K562 (cell line): ENCODE results near the gene RNF151. TPM values are rescaled to one million over a fixed set of nuclear protein-coding genes. Genes with fewer than 3 reads are reported as not detected.

Experiments
- C11orf30 ChIP-seq: fragments of 450-650 bp; IDR thresholded peaks from 2 replicates; pipeline ENCODE4 v1.6.1; 2016; ENCODE audit warnings: low read depth, mild to moderate bottlenecking
- DIDO1 ChIP-seq: fragments of 450-650 bp; IDR thresholded peaks from 2 replicates; pipeline ENCODE4 v1.6.1; 2016; ENCODE audit warnings: low read depth, missing biosample characterization, missing genetic modification characterization
- E4F1 ChIP-seq: fragments of 250-450 bp; sonication (Bioruptor Pico); IDR thresholded peaks from 2 replicates; pipeline ENCODE4 v1.5.0; 2021; ENCODE audit warnings: mild to moderate bottlenecking, borderline replicate concordance
- MYNN ChIP-seq, 2 experiments: sonication (generic); formaldehyde crosslinking in 1 of 2; IDR thresholded peaks; 2 replicates each; pipeline versions ENCODE4 v1.5.0 to v1.6.1; 2016 to 2020; ENCODE audit warnings: antibody characterized with exemption in 1 of 2, missing genetic modification reagents in 1 of 2
- SOX6 ChIP-seq: fragments of 450-650 bp; IDR thresholded peaks from 2 replicates; pipeline ENCODE4 v1.6.1; 2014; ENCODE audit warnings: mild to moderate bottlenecking
- SPI1 ChIP-seq: IDR thresholded peaks from 2 replicates; pipeline ENCODE4 v1.6.1; 2011; ENCODE audit warnings: low read depth, low read length, control low read depth, borderline replicate concordance
- TCF7L2 ChIP-seq: fragments of 150-350 bp; IDR thresholded peaks from 2 replicates; pipeline ENCODE4 v1.6.1; 2016; ENCODE audit warnings: low read depth, mild to moderate bottlenecking, low read length, moderate library complexity
- TFAM ChIP-seq: fragments of 250-450 bp; sonication (Bioruptor Pico); conservative IDR thresholded peaks from 2 replicates; pipeline ENCODE4 v1.5.0; 2021; ENCODE audit warnings: mild to moderate bottlenecking, moderate library complexity
- THAP7 ChIP-seq: fragments of 250-450 bp; sonication (Bioruptor Pico); IDR thresholded peaks from 2 replicates; pipeline ENCODE4 v1.5.0; 2021
- VEZF1 ChIP-seq: fragments of 200-800 bp; sonication (Bioruptor generic); IDR thresholded peaks from 2 replicates; pipeline ENCODE4 v1.6.1; 2017; ENCODE audit warnings: missing genetic modification characterization, missing compliant biosample characterization
- WHSC1 ChIP-seq: IDR thresholded peaks from one replicate; pipeline ENCODE4 v1.6.1; 2012; ENCODE audit warnings: low read length, control low read depth, inconsistent platforms
- ZBTB5 ChIP-seq: fragments of 450-650 bp; IDR thresholded peaks from 2 replicates; pipeline ENCODE4 v1.6.1; 2017; ENCODE audit warnings: antibody characterized with exemption
- ZNF384 ChIP-seq: IDR thresholded peaks from 2 replicates; pipeline ENCODE4 v1.6.1; 2012; ENCODE audit warnings: low read depth, low read length, improper control_type of control experiment
- ZNF609 ChIP-seq: sonication (generic); formaldehyde crosslinking; IDR thresholded peaks from 2 replicates; pipeline ENCODE4 v1.8.1; 2023; ENCODE audit warnings: missing genetic modification reagents, mild to moderate bottlenecking, borderline replicate concordance
- ZNF699 ChIP-seq: fragments of 250-450 bp; sonication (Bioruptor Pico); IDR thresholded peaks from 2 replicates; pipeline ENCODE4 v1.8.0; 2021; ENCODE audit warnings: mild to moderate bottlenecking, moderate library complexity; ENCODE audit not compliant: insufficient replicate concordance
- polyA plus RNA-seq, 8 experiments: library from polyadenylated mRNA; depleted of rRNA in 4 of 8; stranded (reverse) in 5 of 8; unstranded in 3 of 8; fragments of >200 nt; fragmentation: Nextera tagmentation in 2 of 8; fragmentation: Illumina TruSeq in 1 of 8; extraction: Ambion mirVana in 2 of 8; extraction: Trizol in 1 of 8; gene quantifications; 2 replicates each; pipeline versions ENCODE4 v1.2.1 to v1.2.3, GENCODE V29; 2011 to 2014; ENCODE audit warnings: inconsistent platforms in 1 of 8, missing spikeins in 1 of 8
- total RNA-seq, 7 experiments: library from RNA; depleted of rRNA in 6 of 7; stranded (reverse); fragments of >200 nt in 6 of 7; fragmentation: Illumina TruSeq in 2 of 7; extraction: Trizol in 2 of 7; gene quantifications; 2 replicates each; pipeline versions ENCODE4 v1.2.1 to v1.2.3, GENCODE V29; 2011 to 2021; ENCODE audit warnings: low replicate concordance in 1 of 7

The RNF151 gene
- total and polyA plus RNA-seq, 9 of the 15 experiments (the other 6 are each of a cell fraction or from before 2014, with no cell fraction given), result not detected

GRCh38 chr16:1942047-1942809 is 24.4 kb upstream of the RNF151 start (continued):
- TF ChIP-seq ZNF609 (CRISPR knock-in tag), result no peak; the same call in 1 of the 2 replicates
- TF ChIP-seq TFAM (CRISPR knock-in tag), result no peak
- TF ChIP-seq WHSC1, result no peak
- no peak for TF ChIP-seq ZNF384
- TF ChIP-seq TCF7L2, result no peak
- TF ChIP-seq DIDO1 (tag), result no peak
- TF ChIP-seq E4F1 (CRISPR knock-in tag), result no peak
- peak; percentile 84 for TF ChIP-seq SPI1
- peak; percentile 93 for TF ChIP-seq C11orf30
- peak; percentile 38; the same call in 1 of the 2 replicates for TF ChIP-seq SOX6
- TF ChIP-seq MYNN (IDR thresholded peaks at IDR 0.05), result peak; percentile 62; the same call in 1 of the 2 replicates
- TF ChIP-seq MYNN (CRISPR knock-in tag; IDR thresholded peaks at IDR 0.05), result no peak
- TF ChIP-seq ZNF699 (CRISPR knock-in tag), result no peak
- TF ChIP-seq ZBTB5, result no peak
- TF ChIP-seq THAP7, result no peak
- peak; percentile 32; the same call in 1 of the 2 replicates for TF ChIP-seq VEZF1 (CRISPR knock-in tag)
